PC-9 (cell line): ENCODE results near the gene GRAPL. TPM values are rescaled to one million over a fixed set of nuclear protein-coding genes. Genes with fewer than 3 reads are reported as not detected.
"Not testable (repeated sequence)": the region's sequence is repeated elsewhere in the genome, so short reads cannot be mapped to it uniquely, and the experiment has no call there.

Experiments
- BruUV-seq: library from RNA; stranded (reverse); fragments of 400-500 nt; replicated peaks from 2 replicates; lab custom pipeline; 2021; lab: Mats Ljungman, UMichigan
- CTCF ChIA-PET: fragments of 300-600 bp; sonication (Branson Sonifier 250); formaldehyde crosslinking; loops from one replicate; lab custom pipeline; 2022; ENCODE audit warnings: antibody characterized with exemption; lab: Charles Lee
- POLR2A ChIA-PET: fragments of 300-600 bp; sonication (Branson Sonifier 250); formaldehyde crosslinking; loops from one replicate; lab custom pipeline; 2022; ENCODE audit warnings: antibody characterized with exemption; ENCODE audit not compliant: unreplicated experiment; lab: Charles Lee
- DNase-seq, 2 experiments: peaks; one replicate each; pipeline versions ENCODE4 v3.0.0 to v3.0.0-alpha.2; 2015 to 2022; ENCODE audit warnings: mixed read lengths in 1 of 2
- H2AFZ ChIP-seq: fragments of 200-600 bp; sonication (generic); 2 replicates; pipeline ENCODE4 v1.8.1; 2017; ENCODE audit warnings: antibody characterized with exemption
- H3F3A ChIP-seq: fragments of 200-600 bp; sonication (generic); 2 replicates; pipeline ENCODE4 v1.8.1; 2017; ENCODE audit warnings: antibody characterized with exemption, mild to moderate bottlenecking, low read depth; ENCODE audit not compliant: insufficient read depth
- H3K27ac ChIP-seq: fragments of 200-600 bp; sonication (generic); 2 replicates; pipeline ENCODE4 v1.6.1; 2016; ENCODE audit warnings: mixed run types
- H3K27me3 ChIP-seq: fragments of 200-600 bp; sonication (generic); 2 replicates; pipeline ENCODE4 v1.6.1; 2016; ENCODE audit warnings: low read depth, mixed run types; ENCODE audit not compliant: insufficient read depth
- H3K36me3 ChIP-seq: fragments of 200-600 bp; sonication (generic); 2 replicates; pipeline ENCODE4 v1.6.1; 2016; ENCODE audit warnings: low read depth, mixed run types
- H3K4me1 ChIP-seq: fragments of 200-600 bp; sonication (generic); replicated peaks from 2 replicates; pipeline ENCODE4 v1.6.1; 2016; ENCODE audit warnings: mixed run types; ENCODE audit not compliant: insufficient read depth
- H3K4me2 ChIP-seq: fragments of 200-600 bp; sonication (generic); 2 replicates; pipeline ENCODE4 v1.6.1; 2017; ENCODE audit warnings: mixed run types
- H3K4me3 ChIP-seq: fragments of 200-600 bp; sonication (generic); 2 replicates; pipeline ENCODE4 v1.6.1; 2016; ENCODE audit warnings: mixed run types
- H3K79me2 ChIP-seq: fragments of 200-600 bp; sonication (generic); 2 replicates; pipeline ENCODE4 v1.6.1; 2017; ENCODE audit warnings: low read depth, mixed run types
- H3K9me2 ChIP-seq: fragments of 200-600 bp; sonication (generic); 2 replicates; pipeline ENCODE4 v1.8.1; 2017; ENCODE audit warnings: mild to moderate bottlenecking; ENCODE audit not compliant: insufficient read depth
- H3K9me3 ChIP-seq: fragments of 200-600 bp; sonication (generic); 2 replicates; pipeline ENCODE4 v1.8.1; 2016; ENCODE audit warnings: low read depth; ENCODE audit not compliant: insufficient read depth
- H4K20me1 ChIP-seq: fragments of 200-600 bp; sonication (generic); 2 replicates; pipeline ENCODE4 v1.8.1; 2017; ENCODE audit not compliant: insufficient read depth
- intact Hi-C: fragments of 100-400 bp; cut with micrococcal nuclease; formaldehyde crosslinking; loops from one replicate; pipeline ENCODE4 v1.10.0; 2022; ENCODE audit not compliant: unreplicated experiment
- total RNA-seq: library from RNA; stranded (reverse); gene quantifications from 2 replicates; pipeline ENCODE4 v1.2.3, GENCODE V29; 2021

Gene GRAPL
- total RNA-seq, 1 experiment from 2014 or later = 0.37 TPM

- BruUV-seq, CTCF ChIA-PET, H3K9me2 ChIP-seq, H3K4me1 ChIP-seq, H3K79me2 ChIP-seq, H3K36me3 ChIP-seq, H3F3A ChIP-seq, H3K4me2 ChIP-seq, H3K9me3 ChIP-seq, H3K27ac ChIP-seq, intact Hi-C loops, H3K27me3 ChIP-seq, H4K20me1 ChIP-seq, POLR2A ChIA-PET, H3K4me3 ChIP-seq, H2AFZ ChIP-seq, DNase-seq: not testable (repeated sequence)
Observed at GRCh38 chr17:19137959-19138358, 10.6 kb downstream of the GRAPL start.

- H3K79me2 ChIP-seq, BruUV-seq, POLR2A ChIA-PET, H3K9me3 ChIP-seq, H3K27ac ChIP-seq, H3K36me3 ChIP-seq, H3K4me1 ChIP-seq, CTCF ChIA-PET, intact Hi-C loops, H2AFZ ChIP-seq, H3K4me3 ChIP-seq, H3K27me3 ChIP-seq, H3K9me2 ChIP-seq, H3F3A ChIP-seq, H4K20me1 ChIP-seq: not testable (repeated sequence)
- H3K4me2 ChIP-seq = peak overlapping the region; percentile 70
- DNase-seq = peak in 1 of 2 experiments; percentile 32
Observed at GRCh38 chr17:19141366-19142155, 14.2 kb downstream of the GRAPL start.

- H3K27ac ChIP-seq, H3K79me2 ChIP-seq, intact Hi-C loops, H3K9me2 ChIP-seq, DNase-seq, H3K4me2 ChIP-seq, BruUV-seq, H3K36me3 ChIP-seq, H3K4me1 ChIP-seq, POLR2A ChIA-PET, H4K20me1 ChIP-seq, H3K9me3 ChIP-seq, H3K4me3 ChIP-seq, H3K27me3 ChIP-seq, CTCF ChIA-PET, H3F3A ChIP-seq, H2AFZ ChIP-seq: not testable (repeated sequence)
Observed at GRCh38 chr17:19142419-19142818, 15.0 kb downstream of the GRAPL start.

GRCh38 chr17:19143097-19143777 lies 15.8 kb downstream of the GRAPL start:
- intact Hi-C loops, H3K4me2 ChIP-seq, H3K9me3 ChIP-seq, H3K27me3 ChIP-seq, H3K9me2 ChIP-seq, H3K79me2 ChIP-seq, CTCF ChIA-PET, DNase-seq, H3K36me3 ChIP-seq, POLR2A ChIA-PET, BruUV-seq, H3K27ac ChIP-seq, H3K4me1 ChIP-seq, H3F3A ChIP-seq, H2AFZ ChIP-seq, H4K20me1 ChIP-seq, H3K4me3 ChIP-seq: not testable (repeated sequence)

- DNase-seq, H2AFZ ChIP-seq, H3K36me3 ChIP-seq, H3K79me2 ChIP-seq, H4K20me1 ChIP-seq, H3K9me3 ChIP-seq, H3K9me2 ChIP-seq, intact Hi-C loops, H3K27ac ChIP-seq, H3K4me2 ChIP-seq, H3K27me3 ChIP-seq, H3K4me1 ChIP-seq, H3K4me3 ChIP-seq, BruUV-seq, CTCF ChIA-PET, H3F3A ChIP-seq, POLR2A ChIA-PET: not testable (repeated sequence)
Observed at GRCh38 chr17:19144373-19144772, 17.0 kb downstream of the GRAPL start.

- H3F3A ChIP-seq, H4K20me1 ChIP-seq, intact Hi-C loops, H2AFZ ChIP-seq, H3K79me2 ChIP-seq, H3K4me2 ChIP-seq, H3K4me3 ChIP-seq, H3K9me2 ChIP-seq, H3K27ac ChIP-seq, H3K4me1 ChIP-seq, CTCF ChIA-PET, H3K36me3 ChIP-seq, H3K9me3 ChIP-seq, DNase-seq, H3K27me3 ChIP-seq, BruUV-seq, POLR2A ChIA-PET: not testable (repeated sequence)
Observed at GRCh38 chr17:19145471-19145870, 18.1 kb downstream of the GRAPL start.
